Heart right ventricle (tissue), 16 donors: Measurements from ENCODE around the gene FLOT1. TPM values are rescaled to one million over a fixed set of nuclear protein-coding genes. Genes with fewer than 3 reads are reported as not detected.

Experiments
- ATAC-seq, 8 donors: fragments of 200-7000 bp; cut with Tn5 transposase; one replicate each; pipeline ENCODE4 v1.9.1; 2020; ENCODE audit warnings: mild to moderate bottlenecking in 8 of 8, moderate library complexity in 8 of 8, moderate number of reproducible peaks in 1 of 8
- DNase-seq, 2 donors: peaks; one replicate each; pipeline ENCODE4 v3.0.0-alpha.2; 2020
- H3K27ac ChIP-seq, 10 donors: fragments of 200-600 bp; sonication (generic) in 2 of 10; one replicate each; pipeline versions ENCODE4 v1.5.0 to v1.8.0; 2020 to 2022; ENCODE audit warnings: mild to moderate bottlenecking in 3 of 10
- H3K27me3 ChIP-seq, 7 donors: fragments of 200-600 bp; one replicate each; pipeline ENCODE4 v1.8.0; 2021 to 2022; ENCODE audit warnings: mild to moderate bottlenecking in 2 of 7
- H3K36me3 ChIP-seq, 9 donors: fragments of 200-600 bp; sonication (generic) in 1 of 9; one replicate each; pipeline versions ENCODE4 v1.5.0 to v1.8.0; 2020 to 2022; ENCODE audit warnings: mild to moderate bottlenecking in 2 of 9
- H3K4me1 ChIP-seq, 9 donors: fragments of 200-600 bp; sonication (generic) in 1 of 9; one replicate each; pipeline versions ENCODE4 v1.5.0 to v1.8.0; 2020 to 2022; ENCODE audit warnings: mild to moderate bottlenecking in 4 of 9
- H3K4me3 ChIP-seq, 10 donors: fragments of 200-600 bp; sonication (generic) in 2 of 10; one replicate each; pipeline versions ENCODE4 v1.5.0 to v1.8.0; 2020 to 2022; ENCODE audit warnings: mild to moderate bottlenecking in 7 of 10, moderate library complexity in 2 of 10
- H3K9me3 ChIP-seq, 11 donors: fragments of 200-600 bp in 10 of 11; sonication (generic) in 2 of 11; one replicate each; pipeline versions ENCODE4 v1.5.0 to v1.8.0; 2013 to 2022; ENCODE audit warnings: mild to moderate bottlenecking in 2 of 11, control low read depth in 1 of 11, moderate library complexity in 1 of 11
- WGBS, 2 donors: extraction: QIAGEN DNeasy Blood & Tissue Kit; methylation state at CpG; one replicate each; pipeline ENCODE4 v1.1.7; 2013; ENCODE audit warnings: inconsistent platforms in 1 of 2; 5-methylcytosine and 5-hydroxymethylcytosine counted together
- intact Hi-C, 10 donors: fragments of 100-400 bp; cut with DNase I; formaldehyde crosslinking; loops; one replicate each; pipeline versions ENCODE4 v1.11.1 to v1.14.2; 2022
- polyA plus RNA-seq, 2 donors: library from polyadenylated mRNA; stranded (reverse); fragments of 200-250 nt; gene quantifications; one replicate each; pipeline ENCODE4 v1.2.3, GENCODE V29; 2013
- total RNA-seq, 10 donors: library from RNA; stranded (reverse); fragmentation: NEBNext Ultra II Directional in 3 of 10; extraction: Animal tissue kit (Norgen Biotek cat#: 25700) in 3 of 10; gene quantifications; one replicate each; pipeline versions ENCODE4 v1.2.1 to v1.2.4, GENCODE V29; 2021 to 2023
- TF ChIP-seq, protein P1 (sequence below), 9 donors: fragments of 200-600 bp; sonication (generic) in 2 of 9; IDR thresholded peaks; one replicate each; pipeline versions ENCODE4 v1.5.0 to v1.8.0; 2021 to 2022; ENCODE audit warnings: antibody characterized with exemption in 9 of 9, mild to moderate bottlenecking in 5 of 9, moderate library complexity in 1 of 9
- donor health status: Arrhythmogenic right ventricular cardiomyopathy.
- donor health status: ischemic (EF 13 %, LVEDD 7.1; RV severe dilation, severe dysfunction).
- donor health status: healthy with polysubstance abuse.
- donor health status: DM: no; HTN: yes; CAD: no.
- donor health status: DM: no; HTN: no; CAD: no.
- donor health status: ischemic (EF 25% LVEDD 6.9; RV normal size, moderate dysfunction).
- donor health status: ischemic (EF 25% LVEDD 5.7; RV mildly dilated, moderate dysfunction).
- donor health status: healthy.
- donor health status: DM: yes; HTN: yes; CAD: no.
- donor health status: Ischemic cardiomyopathy.
- donor health status: ischemic (EF 35%, LVEDD 5.7; RV mildly dilated, moderate dysfunction).
- donor health status: nonischemic (EF 11% LVEDD 7.7; RV severe dilation, severe dysfunction).
- donor health status: DM: yes; HTN: yes; CAD: no.
- donor health status: PGD.
- donor health status: ischemic (EF 29% LVEDD 5.4; RV normal size, mild dysfunction).
- donor health status: nonischemic (EF 23%, LVEDD 6.1; RV moderate dilation, normal function).

The FLOT1 gene
- total and polyA plus RNA-seq, 12 donors, result 158 to 317 (median 190) TPM

DNA sequence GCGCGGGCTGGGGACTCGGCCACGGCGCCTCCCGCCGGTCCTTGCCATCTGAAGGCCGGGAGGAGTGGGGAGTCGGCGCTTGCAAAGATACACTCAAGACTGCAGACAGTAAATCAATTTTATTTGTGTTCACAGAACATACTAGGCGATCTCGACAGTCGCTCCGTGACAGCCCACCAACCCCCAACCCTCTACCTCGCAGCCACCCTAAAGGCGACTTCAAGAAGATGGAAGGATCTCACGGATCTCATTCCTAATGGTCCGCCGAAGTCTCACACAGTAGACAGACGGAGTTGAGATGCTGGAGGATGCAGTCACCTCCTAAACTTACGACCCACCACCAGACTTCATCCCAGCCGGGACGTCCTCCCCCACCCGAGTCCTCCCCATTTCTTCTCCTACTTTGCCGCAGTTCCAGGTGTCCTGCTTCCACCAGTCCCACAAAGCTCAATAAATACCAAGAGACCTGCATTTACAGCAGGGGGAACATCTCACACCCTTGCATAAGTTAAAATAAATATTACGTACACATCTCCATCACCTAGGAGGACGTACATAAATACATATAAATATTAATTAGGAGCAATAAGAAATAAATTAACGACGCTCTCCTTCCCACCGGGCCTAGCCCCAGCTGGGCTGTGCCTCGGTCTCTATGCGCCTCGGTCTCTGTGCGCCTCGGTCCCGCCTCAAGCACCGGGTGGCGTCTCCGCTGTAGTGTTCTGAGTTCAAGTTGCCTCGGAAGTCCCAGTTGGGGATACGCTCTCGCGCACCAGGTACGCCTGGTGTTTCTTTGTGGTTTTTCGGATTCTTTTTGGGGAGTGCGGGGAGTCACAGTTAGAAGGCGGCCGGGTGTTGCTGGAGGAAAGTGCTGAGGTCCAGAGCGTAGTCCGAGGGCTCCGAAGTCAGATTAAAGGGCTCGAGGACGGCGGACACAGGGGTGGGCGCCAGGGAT, 889 bp upstream of the FLOT1 start:
- Histone ChIP-seq H3K9me3 (no peaks in the 10 kb centered on the region), H3K36me3 (peaks cover 0 to 40% (median 27%) of the 10 kb centered on the region in 9 donors), H3K27ac (peak overlapping the region; percentile 91 to 100 (median 96)), H3K4me1 (peaks cover 11 to 63% (median 52%) of the 10 kb centered on the region in 9 donors), H3K4me3 (peak overlapping the region; percentile 63 to 95 (median 82)), H3K27me3 (no peaks in the 10 kb centered on the region)
- peak in 6 of 8 donors; percentile 17 to 36 (median 30) for ATAC-seq
- WGBS, 2 donors, result 2 to 7% methylated on average over 55 of the region's 55 CpGs
- intact Hi-C loops, result loop anchor here in 9 of 10 donors (2.0 to 10.0 kb wide), 10 partner anchors 37 to 341 kb away; partner anchors contain the start of genes DDR1 (in 1 of the 9), MRPS18B (in 1 of the 9) and PPP1R10 (in 1 of the 9)
- TF ChIP-seq, protein P1, sequence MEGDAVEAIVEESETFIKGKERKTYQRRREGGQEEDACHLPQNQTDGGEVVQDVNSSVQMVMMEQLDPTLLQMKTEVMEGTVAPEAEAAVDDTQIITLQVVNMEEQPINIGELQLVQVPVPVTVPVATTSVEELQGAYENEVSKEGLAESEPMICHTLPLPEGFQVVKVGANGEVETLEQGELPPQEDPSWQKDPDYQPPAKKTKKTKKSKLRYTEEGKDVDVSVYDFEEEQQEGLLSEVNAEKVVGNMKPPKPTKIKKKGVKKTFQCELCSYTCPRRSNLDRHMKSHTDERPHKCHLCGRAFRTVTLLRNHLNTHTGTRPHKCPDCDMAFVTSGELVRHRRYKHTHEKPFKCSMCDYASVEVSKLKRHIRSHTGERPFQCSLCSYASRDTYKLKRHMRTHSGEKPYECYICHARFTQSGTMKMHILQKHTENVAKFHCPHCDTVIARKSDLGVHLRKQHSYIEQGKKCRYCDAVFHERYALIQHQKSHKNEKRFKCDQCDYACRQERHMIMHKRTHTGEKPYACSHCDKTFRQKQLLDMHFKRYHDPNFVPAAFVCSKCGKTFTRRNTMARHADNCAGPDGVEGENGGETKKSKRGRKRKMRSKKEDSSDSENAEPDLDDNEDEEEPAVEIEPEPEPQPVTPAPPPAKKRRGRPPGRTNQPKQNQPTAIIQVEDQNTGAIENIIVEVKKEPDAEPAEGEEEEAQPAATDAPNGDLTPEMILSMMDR (IDR thresholded peaks at IDR 0.05), result no peak
- DNase-seq, result peak in 1 of 2 donors; percentile 47

DNA sequence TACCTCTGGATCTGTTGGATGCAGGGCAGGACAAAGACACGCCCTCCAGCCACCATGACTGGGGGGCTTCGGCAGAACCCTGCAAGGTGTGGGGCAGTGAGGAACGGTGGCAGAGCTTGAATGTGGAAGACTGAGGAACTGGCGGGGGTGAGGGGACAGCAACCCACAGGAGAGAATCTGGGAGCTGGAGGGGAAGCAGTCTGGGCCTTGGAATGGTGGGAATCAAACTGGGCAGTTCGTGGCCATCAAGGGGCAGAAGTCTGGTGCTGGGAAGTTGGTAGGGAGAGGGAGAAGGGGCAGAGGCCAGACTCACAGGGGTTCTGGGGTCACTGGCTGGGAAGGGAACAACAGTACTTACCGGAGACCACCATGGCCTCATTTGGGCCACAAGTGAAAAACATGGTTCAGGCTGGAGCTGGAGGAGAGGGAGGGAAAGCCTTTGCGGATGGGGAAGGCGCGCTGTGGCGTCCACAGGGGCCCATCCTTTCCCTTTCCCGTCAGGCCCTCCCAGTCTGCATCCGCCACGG, 635 bp downstream of the FLOT1 start:
- Histone ChIP-seq H3K4me3 (peak overlapping the region; percentile 63 to 95 (median 82)), H3K4me1 (peaks cover 11 to 63% (median 53%) of the 10 kb centered on the region in 9 donors), H3K9me3 (no peaks in the 10 kb centered on the region), H3K36me3 (peaks cover 0 to 55% (median 31%) of the 10 kb centered on the region in 9 donors), H3K27ac (peak overlapping the region; percentile 91 to 100 (median 96)), H3K27me3 (no peaks in the 10 kb centered on the region)
- DNase-seq (peak in 1 of 2 donors; percentile 74), ATAC-seq (peak; percentile 24 to 51 (median 40))
- WGBS, 2 donors, result 5 to 8% methylated on average over 13 of the region's 13 CpGs
- intact Hi-C loops, result loop anchor here in 9 of 10 donors (2.0 to 10.0 kb wide), 9 partner anchors 39 to 343 kb away; partner anchors contain the start of genes DDR1 (in 1 of the 9), MRPS18B (in 1 of the 9) and PPP1R10 (in 1 of the 9)
- TF ChIP-seq, protein P1 (IDR thresholded peaks at IDR 0.05), result no peak

DNA sequence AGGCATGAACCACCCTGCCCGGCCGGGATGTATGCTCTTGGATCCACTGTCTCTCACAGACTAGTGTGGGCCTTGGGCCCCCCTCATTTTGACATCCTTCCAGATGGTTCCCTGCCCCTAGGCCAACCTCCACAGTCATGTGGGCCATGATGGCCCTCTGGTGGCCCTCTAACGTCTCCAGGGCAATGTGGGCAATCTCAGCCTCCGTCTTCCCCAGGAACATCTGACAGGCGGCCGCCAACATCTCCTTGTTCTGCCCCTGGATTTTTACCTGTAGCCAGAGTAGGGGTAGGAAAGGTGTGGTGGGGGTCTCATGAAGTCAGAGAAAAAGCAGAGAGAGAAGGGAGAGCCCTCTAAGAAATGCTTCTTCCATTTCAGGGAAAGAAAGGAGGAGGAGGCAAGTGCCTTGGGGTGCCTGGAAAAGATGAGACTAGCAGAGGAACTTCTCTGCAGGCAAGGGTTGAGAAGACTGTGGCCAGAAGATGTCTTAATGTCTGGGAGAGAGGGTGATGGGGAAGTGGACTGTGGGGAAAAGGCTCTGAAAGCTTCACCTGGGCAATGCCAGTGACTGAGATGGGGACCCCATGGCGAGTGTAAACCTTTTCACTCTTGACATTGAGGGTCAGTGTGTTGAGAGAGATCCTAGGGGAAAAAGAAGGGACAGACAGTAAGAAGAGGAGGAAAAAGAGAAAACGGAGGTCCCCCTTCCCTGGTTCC, 1.3 kb downstream of the FLOT1 start:
- Histone ChIP-seq H3K27ac (peak overlapping the region; percentile 91 to 100 (median 96)), H3K4me1 (peaks cover 11 to 69% (median 53%) of the 10 kb centered on the region in 9 donors), H3K27me3 (no peaks in the 10 kb centered on the region), H3K9me3 (no peaks in the 10 kb centered on the region), H3K36me3 (peaks cover 0 to 61% (median 34%) of the 10 kb centered on the region in 9 donors), H3K4me3 (peak overlapping the region; percentile 63 to 95 (median 82))
- TF ChIP-seq, protein P1 (IDR thresholded peaks at IDR 0.05), result peak in 1 of 9 donors; percentile 7
- DNase-seq (no peak), ATAC-seq (no peak)
- WGBS, 2 donors, result 67 to 70% methylated on average over 8 of the region's 8 CpGs
- intact Hi-C loops, result loop anchor here in 9 of 10 donors (5.0 to 10.0 kb wide), 8 partner anchors 41 to 344 kb away; partner anchors contain the start of genes DDR1 (in 1 of the 9), MRPS18B (in 1 of the 9) and PPP1R10 (in 1 of the 9)
